Activated CD8-positive, alpha-beta memory T cell treated with anti-CD3 and anti-CD28 coated beads for 4 hours (primary cell): ENCODE data around the gene RIN3.
A peak's percentile ranks its signal among the peaks of the same experiment; 100 is the strongest.
"Not testable (repeated sequence)": the region's sequence is repeated elsewhere in the genome, so short reads cannot be mapped to it uniquely, and the experiment has no call there.

ENCODE experiments used
- DNase-seq, 2 donors: peaks; one replicate each; pipeline ENCODE4 v3.0.0-alpha.2; 2020; ENCODE audit warnings: low read depth in 2 of 2

Gene RIN3

DNA sequence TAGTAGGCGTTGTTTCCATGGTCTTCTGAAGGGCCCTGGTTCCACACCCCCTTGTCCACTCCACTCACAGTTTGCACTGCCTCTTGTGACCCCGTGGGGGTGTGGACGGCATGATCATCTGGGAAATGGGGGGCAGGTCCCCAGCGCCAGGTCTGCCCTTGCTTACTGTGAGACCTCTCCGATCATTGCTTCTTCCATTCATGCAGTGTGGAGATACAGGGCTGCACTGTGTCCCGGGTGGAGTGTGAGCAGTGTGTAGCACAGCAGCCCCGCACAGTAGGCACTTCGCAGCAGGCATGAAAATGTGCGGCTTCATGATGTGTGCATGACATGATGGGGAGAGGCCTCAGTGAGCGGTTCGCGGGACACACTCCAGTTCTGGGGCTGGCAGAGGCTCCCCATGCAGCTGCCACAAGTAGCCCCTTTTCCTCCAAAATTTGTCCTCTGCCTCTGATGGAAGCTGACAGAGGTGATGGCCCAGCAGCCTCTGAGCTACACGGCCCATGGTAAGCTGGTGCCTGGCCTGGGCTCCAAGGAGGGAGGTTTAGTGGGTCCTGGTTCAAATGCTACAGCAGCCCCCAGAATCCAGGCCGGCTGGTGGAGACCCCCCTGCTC lies 15.0 kb downstream of the RIN3 start:
- DNase-seq = no peak

DNA sequence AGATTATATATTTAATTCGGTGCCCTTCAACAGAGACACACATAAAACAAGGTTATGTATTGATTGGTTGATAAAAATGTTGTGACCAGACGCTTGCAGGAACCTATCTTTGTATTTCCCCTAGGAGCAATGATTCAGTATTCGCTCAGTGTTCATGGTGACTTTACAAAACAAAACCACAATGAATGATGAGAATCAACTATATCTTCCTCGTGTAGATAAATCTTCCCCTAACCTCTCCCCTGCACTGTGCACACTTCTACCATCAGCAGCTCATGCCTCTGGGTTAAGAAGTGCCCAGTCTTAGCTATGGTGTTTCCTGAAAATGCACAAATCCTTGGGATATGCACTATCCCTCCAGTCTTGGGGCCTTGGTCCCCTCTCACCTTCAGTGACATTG lies 16.3 kb downstream of the RIN3 start:
- DNase-seq = no peak

- peak; percentile 82 to 85 for DNase-seq
Measured at GRCh38 chr14:92531106-92531873, 17.7 kb downstream of the RIN3 start.

DNA sequence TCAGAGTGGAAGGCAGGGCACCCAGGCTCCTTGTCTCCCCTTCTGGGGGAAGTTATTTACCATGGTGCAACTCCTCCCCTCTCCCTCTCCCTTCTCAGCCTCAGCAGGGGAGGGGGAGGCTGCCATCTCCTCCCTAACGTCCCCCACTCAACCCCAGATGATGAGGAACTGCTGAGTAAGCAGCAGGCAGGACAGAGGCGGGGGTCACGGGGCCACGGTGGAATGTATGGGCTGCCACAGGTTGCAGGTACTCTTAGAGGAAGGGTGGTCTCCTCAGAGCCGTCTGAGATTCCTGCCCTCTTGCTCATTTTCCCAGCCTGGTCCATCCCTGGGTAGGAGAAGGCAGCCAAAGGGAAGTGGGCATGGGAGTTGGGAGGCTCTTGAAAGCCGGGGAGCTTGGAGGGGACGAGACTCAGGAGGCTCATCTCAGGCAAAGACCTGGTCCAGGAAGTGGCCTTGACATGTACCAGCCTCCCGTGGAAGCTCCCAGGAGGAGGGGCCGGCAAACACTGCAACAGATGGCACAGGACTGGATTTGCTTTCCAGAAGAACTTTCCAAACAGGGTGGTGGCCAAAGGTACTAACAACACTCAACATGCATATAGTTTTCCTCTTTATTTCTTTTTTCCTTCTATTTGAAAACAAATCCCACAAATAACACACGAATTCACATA lies 19.0 kb downstream of the RIN3 start:
- DNase-seq = no peak

- no peak for DNase-seq
Measured at GRCh38 chr14:92534932-92535643, 21.5 kb downstream of the RIN3 start.

DNA sequence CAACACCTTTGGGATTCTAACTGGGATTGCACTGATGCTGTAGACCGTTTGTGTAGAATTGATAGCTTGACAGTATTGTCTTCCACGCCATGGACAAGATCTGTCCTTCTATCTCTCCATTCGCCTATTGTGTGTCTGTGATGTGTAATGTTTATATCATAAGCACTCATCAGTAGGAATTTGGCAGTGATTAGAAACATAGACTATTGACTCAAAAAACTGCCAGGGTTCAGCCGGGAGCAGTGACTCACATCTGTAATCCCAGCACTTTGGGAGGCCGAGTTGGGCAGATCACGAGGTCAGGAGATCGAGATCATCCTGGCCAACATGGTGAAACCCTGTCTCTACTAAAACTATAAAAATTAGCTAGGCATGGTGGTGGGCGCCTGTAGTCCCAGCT lies 22.6 kb downstream of the RIN3 start:
- not testable (repeated sequence) for DNase-seq

- no peak for DNase-seq
Measured at GRCh38 chr14:92538412-92538985, 24.9 kb downstream of the RIN3 start.

- no peak for DNase-seq
Measured at GRCh38 chr14:92539419-92539818, 25.8 kb downstream of the RIN3 start.

DNA sequence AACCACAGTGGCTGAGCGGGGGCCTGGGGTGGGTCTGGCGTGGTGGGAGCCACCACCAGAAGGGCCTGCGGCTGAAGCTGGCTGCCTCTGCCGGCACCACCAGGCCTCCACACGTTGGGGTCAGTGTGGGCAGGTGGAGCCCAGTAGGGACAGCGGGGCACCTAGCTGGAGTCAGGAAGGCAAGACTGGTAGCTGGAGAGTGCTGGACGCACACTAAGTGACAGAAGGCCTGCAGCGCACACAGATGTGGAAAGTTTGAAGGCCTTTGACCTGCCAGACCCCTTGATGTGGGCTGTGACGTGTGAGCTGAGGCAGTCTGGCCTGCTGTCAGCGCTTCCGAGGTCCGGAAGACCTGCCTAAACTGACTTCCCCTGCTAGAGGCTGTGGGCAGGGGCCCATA lies 26.3 kb downstream of the RIN3 start:
- no peak for DNase-seq

DNA sequence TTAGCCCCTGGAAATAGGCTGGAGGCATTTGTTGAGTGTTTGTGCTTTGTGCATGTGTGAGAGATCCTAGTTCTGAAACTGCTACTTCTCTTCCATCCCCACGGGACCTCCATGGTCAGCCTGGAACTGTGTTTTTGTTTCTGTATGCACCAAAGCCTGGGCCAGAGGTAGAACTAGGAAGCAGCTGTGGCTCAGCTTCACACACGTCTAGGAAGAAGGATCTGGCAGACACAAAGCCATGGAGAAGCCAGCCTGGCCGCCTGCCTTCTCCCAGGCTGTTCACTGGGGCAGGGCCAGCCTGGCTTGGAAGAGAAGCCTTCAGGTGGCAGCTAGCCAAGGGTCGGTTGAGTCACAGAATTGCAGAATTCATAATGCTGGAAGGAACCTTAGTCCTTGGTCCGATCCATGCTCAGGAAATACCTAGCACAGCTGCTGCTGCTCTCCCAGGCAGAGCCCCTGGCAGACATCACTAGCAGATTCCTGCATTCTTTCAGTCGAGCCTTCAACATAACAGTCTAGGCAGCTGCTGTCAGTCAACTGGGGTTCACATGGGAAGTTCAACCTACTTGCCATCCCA lies 27.0 kb downstream of the RIN3 start:
- no peak for DNase-seq

- DNase-seq = no peak
Measured at GRCh38 chr14:92542766-92543554, 29.4 kb downstream of the RIN3 start.

DNA sequence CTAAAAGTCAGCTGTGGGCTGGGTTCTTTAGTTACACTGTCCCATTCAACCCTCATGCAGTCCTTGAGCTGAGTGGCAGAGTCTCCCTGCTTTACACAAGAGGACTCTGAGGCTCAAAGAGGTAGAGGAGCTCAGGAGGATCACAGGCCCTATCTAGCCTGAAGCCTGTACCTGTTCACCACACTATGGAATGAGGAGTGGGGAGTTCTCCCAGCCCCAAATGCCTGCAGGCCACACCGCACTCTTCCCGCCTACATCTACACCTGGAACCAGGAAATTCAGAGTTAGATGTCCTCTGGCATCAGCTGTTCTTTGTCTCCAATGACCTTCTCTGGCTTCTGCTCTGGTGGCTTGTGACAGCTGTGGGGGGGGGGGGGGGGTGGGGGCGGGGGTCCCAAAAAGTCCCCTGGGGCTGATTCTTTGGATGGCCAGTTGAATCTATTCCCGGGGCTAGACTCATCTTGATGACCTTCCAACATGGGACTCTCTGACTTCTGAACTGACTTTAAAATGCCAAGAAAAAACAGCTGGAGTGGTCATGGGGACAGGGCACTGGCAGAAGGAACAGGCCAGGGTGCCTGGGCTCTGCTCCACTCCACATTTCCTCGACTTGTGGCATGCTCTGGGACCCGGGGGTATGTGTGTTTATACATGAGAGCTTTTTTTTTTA lies 30.6 kb downstream of the RIN3 start:
- no peak for DNase-seq

DNA sequence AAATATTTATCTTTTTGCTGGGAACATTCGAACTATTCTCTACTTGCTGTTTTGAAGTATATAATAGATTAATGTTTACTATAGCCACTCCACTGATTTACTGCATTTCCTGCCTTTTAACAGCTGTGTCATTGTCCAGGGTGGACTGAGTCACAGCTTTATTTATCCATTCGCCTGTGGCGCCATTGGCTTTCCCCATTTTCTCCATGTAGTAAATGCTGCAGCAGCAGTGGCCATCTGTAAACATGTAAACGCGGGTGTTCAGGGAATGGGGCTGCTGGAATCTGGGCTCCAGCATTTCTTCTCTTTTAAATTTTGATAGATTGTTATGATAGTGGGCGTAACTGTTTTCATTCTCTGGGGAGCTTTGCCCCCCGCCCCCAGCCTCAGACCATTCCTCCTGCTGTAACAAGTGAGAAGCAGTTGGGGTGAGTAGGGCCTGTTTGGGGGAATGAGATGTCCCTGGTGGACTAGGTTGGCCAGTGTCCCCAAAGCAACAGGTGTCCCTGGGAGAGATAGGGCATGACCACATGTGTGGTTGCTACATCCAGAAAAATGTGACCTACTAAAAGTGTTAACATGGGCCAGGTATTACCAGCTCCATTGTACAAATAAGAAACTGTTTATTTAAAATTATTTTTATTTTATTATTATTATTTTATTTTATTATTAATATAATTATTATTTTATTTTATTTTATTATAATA lies 32.9 kb downstream of the RIN3 start:
- no peak for DNase-seq

GRCh38 chr14:92549105-92549858 lies 35.7 kb downstream of the RIN3 start:
- no peak for DNase-seq

- DNase-seq = no peak
Measured at GRCh38 chr14:92549859-92550230, 36.3 kb downstream of the RIN3 start.

DNA sequence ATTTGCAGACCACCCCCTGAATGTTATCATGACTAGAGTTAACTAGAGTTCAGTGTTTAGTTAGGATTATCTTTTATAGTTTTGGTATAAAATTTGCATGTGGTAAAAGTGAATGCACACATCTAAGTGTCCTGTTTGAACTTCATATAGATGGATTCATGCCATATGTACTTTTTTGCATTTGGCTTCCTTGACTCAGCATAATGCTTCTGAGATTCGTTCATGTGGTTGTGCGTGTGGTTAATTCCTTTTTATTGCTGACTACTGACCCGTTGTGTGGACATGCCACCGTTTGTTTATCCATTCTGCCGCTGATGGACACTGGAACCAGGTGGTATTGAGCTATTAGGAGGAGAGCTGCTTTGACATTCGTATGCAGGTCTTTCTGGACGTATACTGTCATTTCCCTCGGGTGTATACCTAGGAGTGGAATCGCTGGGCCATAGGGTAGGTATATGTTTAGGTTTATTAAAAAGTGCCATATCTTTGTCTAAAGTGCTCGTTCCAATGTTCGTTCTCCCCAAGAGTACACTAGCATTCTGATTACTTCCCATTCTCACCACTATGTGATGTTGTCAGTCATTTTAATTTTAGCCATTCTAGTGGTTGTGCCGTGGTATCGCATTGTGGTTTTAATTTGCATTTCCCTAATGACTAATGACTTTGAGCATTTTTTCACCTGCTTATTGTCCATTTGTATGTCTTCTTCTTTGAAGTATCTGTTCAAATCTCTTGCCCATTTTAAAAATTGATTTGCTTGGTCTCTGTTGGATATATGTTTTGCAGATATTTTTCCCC lies 37.7 kb downstream of the RIN3 start:
- DNase-seq = no peak

DNA sequence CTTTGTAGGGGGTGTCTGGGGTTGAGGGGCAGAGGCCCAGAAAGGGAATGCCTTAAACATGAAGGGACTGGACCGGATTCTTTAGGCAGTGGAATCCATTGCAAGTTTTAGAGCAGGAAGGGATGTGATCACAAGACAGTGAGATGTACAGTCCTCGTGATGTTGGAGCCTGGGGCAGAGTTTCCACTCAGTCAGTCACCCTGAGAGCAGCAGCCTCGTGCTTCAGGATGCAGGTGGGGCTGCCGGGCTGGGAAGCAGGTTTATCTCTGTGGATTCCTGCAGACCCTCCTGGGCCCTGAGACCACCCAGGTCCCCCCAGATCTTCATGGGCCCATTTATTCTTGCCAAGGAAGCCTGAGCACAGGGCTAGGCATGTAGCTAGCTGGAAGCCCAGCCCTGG lies 38.5 kb downstream of the RIN3 start:
- DNase-seq = no peak

DNA sequence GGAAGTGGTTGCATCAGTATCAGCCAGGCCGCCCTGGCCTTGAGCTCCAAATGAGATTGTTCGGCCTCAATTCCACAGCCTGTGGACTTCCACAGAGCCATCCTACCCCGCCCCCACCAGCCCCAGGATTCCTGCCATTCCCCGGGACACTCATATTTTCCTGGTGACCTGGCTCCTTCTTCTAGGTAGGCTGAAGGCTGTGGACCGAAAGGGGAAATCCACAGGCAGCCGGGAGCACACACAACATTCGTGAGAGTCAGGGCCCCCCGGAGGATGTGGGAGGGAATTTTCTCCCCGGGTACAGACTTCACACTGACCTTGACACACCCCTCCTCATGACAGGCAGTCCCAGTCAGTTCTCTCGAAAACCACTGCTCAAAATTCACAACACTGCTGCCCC lies 39.9 kb downstream of the RIN3 start:
- no peak for DNase-seq
